GM21526 (cell line): ENCODE data around the gene MARCHF9.

Source experiments
- ATAC-seq: cut with Tn5 transposase; IDR thresholded peaks from one replicate; pipeline ENCODE4 v1.9.1; 2021; ENCODE audit warnings: moderate library complexity; ENCODE audit not compliant: unreplicated experiment, low FRiP score

The MARCHF9 gene

GRCh38 chr12:57724003-57724935 is 30.6 kb upstream of the MARCHF9 start:
- no peak for ATAC-seq

DNA sequence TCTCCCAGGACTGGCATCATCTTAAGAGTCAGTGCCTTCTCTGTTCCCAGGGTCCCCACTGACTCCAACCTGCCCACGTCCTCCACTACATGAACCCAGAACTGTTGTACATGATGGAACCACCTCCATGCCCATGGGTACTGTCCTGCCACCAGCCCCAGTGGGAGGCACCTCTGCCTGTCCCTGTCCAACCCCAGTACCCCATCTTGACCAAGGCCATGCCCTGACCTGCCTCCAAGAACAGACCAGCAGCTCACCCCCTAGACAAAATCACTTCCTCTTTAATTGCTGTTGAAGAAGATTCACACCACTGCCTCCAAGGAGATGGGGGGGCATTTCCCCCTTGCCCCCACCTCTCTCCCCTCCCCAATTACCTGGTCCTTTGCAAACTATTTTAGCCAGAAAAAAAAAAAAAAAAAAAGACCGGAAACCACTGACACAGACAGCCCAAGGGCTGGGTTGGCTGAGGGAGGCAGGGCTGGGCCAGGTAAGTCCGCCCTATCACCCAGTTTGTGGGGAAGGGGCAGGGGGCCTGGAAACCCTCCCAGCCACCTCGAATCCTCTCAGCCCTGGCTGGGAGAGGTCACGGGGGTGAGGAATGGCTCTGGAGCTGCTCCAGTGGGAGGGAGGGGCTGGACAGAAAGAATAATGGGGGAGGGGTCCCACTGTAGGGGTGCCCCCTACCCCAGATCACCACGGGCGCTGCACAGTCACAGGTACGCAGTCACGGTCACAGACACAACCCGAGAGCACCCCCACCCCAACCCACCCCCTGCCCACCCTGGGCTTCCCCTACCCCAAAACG is 29.8 kb upstream of the MARCHF9 start:
- no peak for ATAC-seq

GRCh38 chr12:57725851-57726150 is 29.1 kb upstream of the MARCHF9 start:
- ATAC-seq = no peak

- no peak for ATAC-seq
Observed at GRCh38 chr12:57726151-57726883, 28.6 kb upstream of the MARCHF9 start.

- ATAC-seq = no peak
Observed at GRCh38 chr12:57726884-57727757, 27.8 kb upstream of the MARCHF9 start.

DNA sequence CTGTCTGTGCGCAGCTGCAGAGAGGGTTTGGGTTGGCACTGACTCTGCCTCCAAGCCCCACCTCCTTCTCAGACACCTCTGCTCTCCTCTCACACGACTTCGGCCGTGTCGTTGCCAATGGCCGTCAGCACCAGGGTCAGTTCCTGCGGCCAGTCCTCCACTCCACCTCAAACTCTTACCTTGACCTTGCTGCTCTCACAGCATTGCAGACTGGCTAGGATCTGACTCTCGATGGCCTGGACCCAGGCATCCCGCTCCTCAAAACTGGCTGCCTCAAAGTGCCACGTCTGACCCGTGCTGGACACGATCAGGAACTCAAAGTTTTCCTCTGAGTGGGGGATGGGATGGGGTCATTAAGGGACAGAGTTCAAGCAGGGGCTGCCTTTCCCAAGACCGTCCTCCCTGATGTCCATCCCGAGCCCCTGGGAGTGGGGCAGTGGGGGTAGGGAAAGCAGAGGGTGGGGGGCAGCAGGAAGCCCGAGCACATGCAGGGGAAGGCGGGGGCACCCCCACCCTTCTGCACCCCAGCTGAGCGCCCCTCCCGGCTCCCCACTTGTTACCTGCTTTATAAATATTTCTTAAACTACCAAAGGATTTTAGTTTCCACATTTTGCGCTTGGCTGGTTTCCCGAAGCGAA is 27.0 kb upstream of the MARCHF9 start:
- no peak for ATAC-seq

- ATAC-seq = no peak
Observed at GRCh38 chr12:57729321-57729844, 25.5 kb upstream of the MARCHF9 start.

DNA sequence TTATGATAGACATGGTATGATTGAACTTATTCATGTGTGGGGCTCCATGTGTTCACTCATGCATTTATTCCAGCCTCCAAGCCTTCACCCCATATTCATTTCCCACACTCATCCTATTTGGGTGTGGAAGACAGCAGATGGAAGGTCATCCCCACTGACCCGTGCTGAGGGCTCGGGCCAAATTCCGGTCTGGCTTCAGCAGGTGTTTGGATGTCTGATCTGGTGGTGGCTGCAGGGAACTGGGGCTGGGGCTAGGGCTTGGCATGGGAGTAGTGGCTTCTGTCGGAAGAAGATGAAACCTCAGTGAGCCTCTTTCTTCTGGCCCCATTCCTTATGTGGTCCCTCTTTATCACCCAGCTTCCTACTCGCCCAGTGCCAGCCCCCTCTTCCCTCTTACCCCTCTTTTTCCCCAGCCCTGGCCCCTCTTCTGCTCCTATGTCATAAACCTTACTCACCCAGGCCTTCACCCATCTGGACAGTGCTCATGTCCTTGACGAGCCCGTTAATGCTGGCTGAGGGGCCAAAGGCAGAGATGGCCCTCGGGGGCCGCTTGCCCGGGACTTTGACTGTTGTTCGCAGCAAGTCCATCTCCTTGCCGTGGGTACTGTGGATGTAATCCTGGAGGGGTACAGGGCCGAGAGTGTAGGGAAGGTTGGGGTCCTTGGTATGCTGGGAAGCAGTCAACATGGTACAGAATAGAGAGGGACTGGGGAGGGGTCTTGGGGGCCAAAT is 24.4 kb upstream of the MARCHF9 start:
- ATAC-seq = no peak

- no peak for ATAC-seq
Observed at GRCh38 chr12:57731411-57732080, 23.4 kb upstream of the MARCHF9 start.

DNA sequence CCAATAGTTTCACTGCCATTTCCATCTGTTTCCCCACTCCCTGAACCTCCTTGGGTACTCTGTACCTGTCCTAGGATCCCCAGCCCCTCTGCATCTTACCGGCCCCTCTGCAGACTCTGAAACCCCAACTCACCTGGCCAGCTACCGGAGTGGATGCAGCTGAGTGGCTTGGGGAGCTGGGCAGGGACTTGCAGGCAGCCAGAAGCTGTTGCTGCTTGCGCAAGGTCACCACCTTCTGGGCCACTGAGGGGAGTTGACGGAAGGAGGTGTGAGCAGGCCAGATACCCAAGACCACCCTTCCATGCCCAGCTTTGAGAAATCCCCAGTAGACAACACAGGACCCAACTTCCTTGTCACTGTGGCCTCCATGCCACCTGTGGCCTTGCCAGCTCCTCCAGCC is 22.6 kb upstream of the MARCHF9 start:
- ATAC-seq = no peak

GRCh38 chr12:57732726-57733593 is 21.9 kb upstream of the MARCHF9 start:
- no peak for ATAC-seq

DNA sequence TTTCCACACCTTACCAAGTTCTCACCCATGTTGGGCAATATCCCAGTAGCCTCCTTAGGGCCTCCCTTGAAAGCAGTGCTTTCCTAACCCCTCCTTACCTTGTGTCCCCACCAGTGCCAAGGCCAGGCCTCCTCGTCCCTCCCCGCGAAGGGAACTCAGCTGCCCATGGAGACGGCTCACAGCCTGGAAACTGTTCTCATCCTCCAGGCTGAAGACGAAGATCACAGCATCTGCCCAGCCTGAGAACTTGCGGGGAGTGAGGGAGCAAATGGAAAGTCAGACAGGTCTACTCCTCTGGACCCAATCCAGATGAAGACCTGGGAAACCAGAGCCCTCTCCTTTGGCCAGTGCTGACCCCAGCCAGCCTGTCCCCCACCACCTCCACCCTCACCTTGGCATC is 21.0 kb upstream of the MARCHF9 start:
- no peak for ATAC-seq

DNA sequence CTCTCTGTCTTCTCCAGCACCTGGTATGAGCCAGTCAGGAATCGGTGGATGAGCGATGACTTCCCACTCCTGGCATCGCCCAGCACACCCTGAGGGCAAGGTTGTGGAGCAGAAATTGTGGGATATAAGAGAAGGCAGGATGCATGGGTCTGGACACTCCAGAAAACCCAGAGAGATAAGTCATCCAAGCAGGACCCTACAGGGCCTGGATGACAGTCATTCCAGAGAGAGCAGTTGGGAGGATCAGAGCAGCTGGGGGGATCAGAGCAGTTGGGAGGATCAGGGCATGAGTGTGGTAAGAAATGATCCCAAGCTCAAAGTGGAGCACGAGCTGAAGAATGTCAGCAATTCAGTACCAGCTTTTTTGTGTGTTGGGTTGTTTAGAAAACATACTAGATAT is 20.3 kb upstream of the MARCHF9 start:
- no peak for ATAC-seq

DNA sequence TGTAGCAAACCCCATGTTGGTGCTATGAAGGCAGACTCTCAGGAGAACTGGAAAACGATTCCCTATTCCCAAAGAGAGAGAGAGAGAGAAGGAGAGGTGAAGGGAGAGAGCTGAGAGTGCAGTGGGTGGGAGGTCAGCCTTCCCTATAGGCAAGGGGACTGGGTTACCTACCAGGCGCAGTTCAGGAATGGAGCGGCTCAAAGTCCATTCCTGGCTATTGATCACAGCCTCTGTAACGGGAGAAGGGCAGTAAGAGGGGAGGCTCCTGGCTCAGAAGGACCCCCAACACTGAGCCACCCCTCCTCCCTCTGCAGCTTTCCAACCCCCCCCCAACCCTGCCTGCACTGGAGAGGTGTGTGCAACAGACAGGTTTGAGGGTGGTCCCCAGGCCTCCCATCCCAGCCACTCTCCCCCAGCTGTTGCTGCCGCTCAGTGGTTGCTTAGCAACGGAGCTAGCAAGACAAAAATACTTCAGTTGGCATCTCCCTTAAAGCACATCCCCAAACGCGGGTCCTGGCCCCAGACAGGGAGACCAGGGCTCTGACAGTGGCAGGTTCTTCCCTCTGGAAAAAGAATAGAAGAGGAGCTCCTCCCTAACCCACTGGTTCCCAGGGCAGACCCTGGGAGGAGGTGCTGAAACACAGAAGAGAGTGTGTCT is 19.6 kb upstream of the MARCHF9 start:
- no peak for ATAC-seq

- no peak for ATAC-seq
Observed at GRCh38 chr12:57735952-57736740, 18.8 kb upstream of the MARCHF9 start.
